Skeletal muscle cell (primary cell): ENCODE data around the gene SORCS2.
"Not testable (repeated sequence)": the region's sequence is repeated elsewhere in the genome, so short reads cannot be mapped to it uniquely, and the experiment has no call there.

Experiments used
- DNase-seq: peaks from one replicate; pipeline ENCODE4 v3.0.0-alpha.2; 2010; ENCODE audit warnings: low read depth
- H3K4me3 ChIP-seq: 2 replicates; pipeline ENCODE4 v1.5.1; 2011; ENCODE audit warnings: low read depth, mild to moderate bottlenecking, control low read depth, low read length, moderate library complexity

SORCS2 gene

DNA sequence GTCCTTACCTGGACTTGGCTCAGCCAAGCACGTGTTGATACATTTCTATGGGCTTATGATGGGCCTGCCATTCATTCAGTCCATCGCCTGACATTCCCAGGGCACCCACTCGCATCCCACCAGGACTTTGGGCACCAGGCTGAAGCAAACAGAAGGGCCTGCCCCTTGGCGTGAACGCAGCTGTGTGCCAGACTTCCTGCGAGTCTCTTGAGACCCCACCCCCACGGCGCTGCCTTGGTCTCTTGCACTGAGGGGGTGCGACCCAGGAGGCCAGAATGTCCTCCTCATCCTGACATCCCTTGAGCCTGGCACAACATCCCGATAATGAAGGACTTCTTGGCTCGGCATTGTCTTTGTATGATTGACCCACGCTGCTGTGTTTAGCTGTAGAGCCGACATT, 243.9 kb downstream of the SORCS2 start:
- no peak overlapping the region for H3K4me3 ChIP-seq
- no peak for DNase-seq

DNA sequence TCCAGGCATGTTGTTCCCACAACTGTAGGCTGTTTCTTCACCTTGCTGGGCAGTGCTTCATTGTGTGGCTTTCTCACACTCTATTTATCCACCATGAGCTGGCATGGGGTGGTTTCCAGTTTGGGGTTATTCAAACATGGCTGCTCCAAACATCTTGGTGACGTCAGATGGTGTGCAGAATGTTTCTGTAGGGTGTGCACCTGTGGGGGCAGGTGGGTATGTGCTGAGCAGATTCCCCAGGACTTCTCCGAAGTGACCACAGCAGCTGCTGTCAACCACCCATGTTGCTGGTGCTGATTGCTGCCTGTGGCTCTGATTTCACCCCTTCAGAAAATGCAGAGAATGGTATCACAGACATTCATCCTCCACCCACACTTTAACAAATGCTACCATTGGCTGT, 247.4 kb downstream of the SORCS2 start:
- peak; percentile 11 for DNase-seq

DNA sequence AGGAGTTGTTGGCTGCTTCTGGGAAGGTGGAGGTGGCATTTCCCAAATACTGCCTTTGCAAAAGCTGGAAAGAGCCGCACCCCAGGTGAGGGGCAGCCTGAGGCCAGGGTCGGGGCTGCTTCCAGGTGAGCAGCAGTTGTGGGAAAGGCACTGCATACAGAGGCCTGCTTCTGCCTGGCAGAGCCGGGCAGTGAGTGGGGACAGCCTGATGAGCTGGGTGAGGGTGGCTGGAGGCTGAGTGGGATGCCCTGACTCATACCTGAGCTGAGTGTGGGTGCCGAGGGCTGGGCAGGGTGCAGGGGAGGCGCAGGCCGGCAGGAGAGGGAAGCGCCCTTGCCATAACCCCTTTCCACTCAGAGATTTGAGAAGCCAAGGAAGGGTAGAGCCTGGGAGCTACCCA, 248.9 kb downstream of the SORCS2 start:
- DNase-seq, result no peak
- no peak overlapping the region for H3K4me3 ChIP-seq

More for the DNA sequence above, 247.4 kb downstream of the SORCS2 start:
- H3K4me3 ChIP-seq, result no peak overlapping the region

GRCh38 chr4:7442574-7443162, 250.3 kb downstream of the SORCS2 start:
- H3K4me3 ChIP-seq, result no peak overlapping the region
- no peak for DNase-seq

DNA sequence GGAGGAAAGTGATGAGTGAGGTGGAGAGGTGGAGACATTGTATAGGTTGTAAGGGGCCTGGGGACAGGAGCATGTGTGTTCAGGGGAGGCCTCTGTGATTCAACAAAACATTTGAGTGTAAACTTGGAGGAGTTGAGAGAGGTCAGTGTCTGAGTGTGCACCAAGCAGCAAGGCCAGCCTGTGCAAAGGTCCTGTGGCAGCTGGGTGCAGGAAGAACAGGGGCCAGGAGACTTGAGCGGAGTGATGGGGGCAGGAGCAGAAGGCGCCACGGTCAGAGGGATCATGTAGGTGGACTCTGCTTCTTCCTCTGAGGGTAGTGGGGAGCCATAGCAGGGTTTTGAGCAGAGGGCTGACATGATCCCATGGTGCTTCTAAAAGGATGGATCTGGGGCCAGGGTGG, 252.0 kb downstream of the SORCS2 start:
- H3K4me3 ChIP-seq, result no peak overlapping the region
- no peak for DNase-seq

GRCh38 chr4:7444731-7445130, 252.4 kb downstream of the SORCS2 start:
- H3K4me3 ChIP-seq, result no peak overlapping the region
- no peak for DNase-seq

DNA sequence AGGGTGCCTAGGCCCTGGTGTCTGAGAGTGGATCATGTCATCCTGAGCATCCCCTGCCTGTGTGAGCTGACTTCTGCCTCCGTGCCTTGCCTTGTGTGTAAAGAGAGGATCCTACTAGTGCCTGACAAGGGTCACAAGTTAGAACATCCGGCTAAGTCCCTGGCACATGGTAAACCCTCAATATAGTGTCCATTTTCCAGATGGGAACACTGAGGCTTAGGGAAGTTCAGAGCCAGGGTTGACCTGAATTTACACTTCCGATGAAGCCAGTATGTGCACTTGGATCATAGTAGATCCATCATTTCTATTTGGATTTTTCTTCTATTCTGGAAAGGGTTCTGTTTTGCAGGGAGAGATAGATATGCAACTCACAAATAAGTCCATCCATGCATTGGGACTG, 254.9 kb downstream of the SORCS2 start:
- no peak overlapping the region for H3K4me3 ChIP-seq
- DNase-seq, result no peak

- no peak overlapping the region for H3K4me3 ChIP-seq
- DNase-seq, result no peak
Observed at GRCh38 chr4:7448036-7448435, 255.7 kb downstream of the SORCS2 start.

DNA sequence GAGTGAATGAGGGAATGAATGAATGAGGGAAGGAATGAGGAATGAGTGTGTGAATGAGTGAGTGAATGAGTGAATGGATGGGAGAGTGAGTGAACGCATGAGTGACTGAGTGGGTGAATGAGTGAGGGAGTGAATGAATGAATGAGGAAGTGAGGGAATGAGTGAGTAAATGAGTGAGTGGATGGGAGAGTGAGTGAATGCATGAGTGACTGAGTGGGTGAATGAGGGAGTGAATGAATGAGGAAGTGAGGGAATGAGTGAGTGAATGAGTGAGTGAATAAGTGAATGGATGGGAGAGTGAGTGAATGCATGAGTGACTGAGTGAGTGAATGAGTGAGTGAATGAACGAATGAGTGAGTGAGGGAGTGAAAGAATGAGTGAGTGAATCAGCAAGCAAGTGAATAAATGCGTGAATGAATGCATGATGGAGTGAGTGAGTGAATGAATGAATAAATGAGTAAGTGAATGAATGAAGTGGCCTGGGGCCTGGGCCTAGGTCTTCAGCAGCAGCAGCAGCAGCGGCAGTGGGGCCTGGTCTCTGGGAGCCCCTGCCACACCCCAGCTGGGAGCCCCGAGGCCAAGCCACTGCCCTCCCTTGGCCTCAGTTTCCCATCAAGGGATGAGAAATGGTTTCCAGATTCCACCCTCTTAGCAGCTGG, 258.6 kb downstream of the SORCS2 start:
- DNase-seq, result no peak
- no peak overlapping the region for H3K4me3 ChIP-seq

GRCh38 chr4:7451434-7451789, 259.1 kb downstream of the SORCS2 start:
- H3K4me3 ChIP-seq, result no peak overlapping the region
- DNase-seq, result no peak

GRCh38 chr4:7451800-7452199, 259.5 kb downstream of the SORCS2 start:
- no peak for DNase-seq
- no peak overlapping the region for H3K4me3 ChIP-seq

GRCh38 chr4:7452802-7453201, 260.5 kb downstream of the SORCS2 start:
- not testable (repeated sequence) for DNase-seq

GRCh38 chr4:7457201-7458065, 265.1 kb downstream of the SORCS2 start:
- DNase-seq, result no peak
- H3K4me3 ChIP-seq, result no peak overlapping the region

More at GRCh38 chr4:7452802-7453201, 260.5 kb downstream of the SORCS2 start:
- H3K4me3 ChIP-seq, result not testable (repeated sequence)

- DNase-seq, result no peak
- H3K4me3 ChIP-seq, result no peak overlapping the region
Observed at GRCh38 chr4:7458066-7458425, 265.7 kb downstream of the SORCS2 start.

DNA sequence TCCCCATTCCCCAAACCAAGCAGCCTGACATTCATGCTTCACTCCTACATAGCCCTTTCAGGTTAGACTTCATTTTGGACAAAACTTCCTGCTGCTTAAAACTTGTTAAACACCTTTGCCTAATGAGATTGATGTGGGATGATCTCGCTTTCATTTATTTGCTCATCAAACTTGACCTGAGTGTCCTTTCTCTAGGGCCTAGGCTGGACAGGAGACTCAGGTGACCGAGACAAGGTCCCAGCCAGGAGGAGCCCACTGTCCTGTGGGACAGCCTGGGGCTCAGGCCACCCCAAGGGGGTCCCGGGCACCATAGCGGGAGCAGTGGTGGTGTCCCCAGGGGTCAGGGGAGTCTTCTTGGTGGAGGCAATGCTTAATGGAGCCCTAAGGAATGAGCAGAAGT, 266.1 kb downstream of the SORCS2 start:
- H3K4me3 ChIP-seq, result no peak overlapping the region
- DNase-seq, result no peak

DNA sequence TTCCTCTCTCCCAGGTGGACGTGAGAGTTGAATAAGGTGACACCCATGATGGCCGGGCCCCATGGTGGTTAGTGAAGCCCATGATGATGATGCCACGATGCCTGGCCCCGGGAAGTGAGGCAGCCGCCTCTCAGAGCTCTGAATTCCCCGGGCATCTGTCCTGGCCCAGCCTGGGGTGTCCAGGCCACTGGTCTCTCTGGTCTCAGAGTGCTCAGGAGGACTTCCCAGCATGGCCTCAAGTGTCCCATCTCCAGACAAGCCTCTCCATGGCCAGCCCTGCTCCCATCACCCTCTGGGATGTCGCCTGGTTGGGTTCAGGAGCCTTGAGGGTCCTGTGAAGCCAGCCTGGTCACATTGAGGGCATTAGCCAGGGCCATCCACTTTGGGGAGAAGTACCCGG, 267.1 kb downstream of the SORCS2 start:
- no peak overlapping the region for H3K4me3 ChIP-seq
- no peak for DNase-seq

GRCh38 chr4:7460566-7460965, 268.2 kb downstream of the SORCS2 start:
- no peak for DNase-seq

GRCh38 chr4:7461230-7461629, 268.9 kb downstream of the SORCS2 start:
- no peak overlapping the region for H3K4me3 ChIP-seq
- no peak for DNase-seq

More at GRCh38 chr4:7460566-7460965, 268.2 kb downstream of the SORCS2 start:
- no peak overlapping the region for H3K4me3 ChIP-seq

- H3K4me3 ChIP-seq, result no peak overlapping the region
- no peak for DNase-seq
Observed at GRCh38 chr4:7462509-7462971, 270.2 kb downstream of the SORCS2 start.

GRCh38 chr4:7463566-7464258, 271.4 kb downstream of the SORCS2 start:
- no peak for DNase-seq
- no peak overlapping the region for H3K4me3 ChIP-seq
